Lung (tissue), 16 donors: ENCODE results near the gene MCOLN1. TPM values are rescaled to one million over a fixed set of nuclear protein-coding genes. Genes with fewer than 3 reads are reported as not detected.

Experiments
- ATAC-seq: fragments of 200-7000 bp; cut with Tn5 transposase; one replicate; pipeline ENCODE4 v1.9.1; 2020; ENCODE audit warnings: moderate number of reproducible peaks; ENCODE audit not compliant: insufficient read depth, low FRiP score
- DNase-seq, 3 donors: peaks; one replicate each; pipeline ENCODE4 v3.0.0-alpha.2; 2013 to 2017
- H3K27ac ChIP-seq, 2 donors: one replicate each; pipeline ENCODE4 v1.5.1; 2013; ENCODE audit warnings: mild to moderate bottlenecking in 2 of 2, moderate library complexity in 2 of 2, control low read depth in 1 of 2, inconsistent platforms in 1 of 2, low read depth in 1 of 2, low read length in 1 of 2
- H3K27me3 ChIP-seq, 3 donors: one replicate each; pipeline ENCODE4 v1.5.1; 2013; ENCODE audit warnings: low read length in 2 of 3; ENCODE audit not compliant: control insufficient read depth in 3 of 3, insufficient read depth in 3 of 3
- H3K36me3 ChIP-seq, 4 donors: one replicate each; pipeline ENCODE4 v1.5.1; 2013; ENCODE audit warnings: low read length in 4 of 4, mild to moderate bottlenecking in 1 of 4, moderate library complexity in 1 of 4; ENCODE audit not compliant: control insufficient read depth in 4 of 4, insufficient read depth in 4 of 4
- H3K4me1 ChIP-seq, 5 donors: one replicate each; pipeline ENCODE4 v1.5.1; 2013; ENCODE audit warnings: low read length in 5 of 5, mild to moderate bottlenecking in 2 of 5, moderate library complexity in 1 of 5; ENCODE audit not compliant: control insufficient read depth in 5 of 5, insufficient read depth in 5 of 5
- H3K4me3 ChIP-seq: one replicate; pipeline ENCODE4 v1.5.1; 2013; ENCODE audit warnings: mild to moderate bottlenecking, control low read depth, moderate library complexity
- H3K9ac ChIP-seq, 2 donors: one replicate each; pipeline ENCODE4 v1.5.1; 2013; ENCODE audit warnings: low read length in 2 of 2, control low read depth in 1 of 2; ENCODE audit not compliant: insufficient read depth in 1 of 2
- H3K9me3 ChIP-seq, 4 donors: one replicate each; pipeline ENCODE4 v1.5.1; 2013; ENCODE audit warnings: low read length in 3 of 4, mild to moderate bottlenecking in 1 of 4, moderate library complexity in 1 of 4; ENCODE audit not compliant: control insufficient read depth in 4 of 4, insufficient read depth in 3 of 4
- CTCF ChIP-seq: IDR thresholded peaks from 2 replicates; pipeline ENCODE4 v1.5.1; 2012; ENCODE audit warnings: mild to moderate bottlenecking; ENCODE audit errors: control extremely low read depth, extremely low read depth
- WGBS, 2 donors: extraction: QIAGEN DNeasy Blood & Tissue Kit; methylation state at CpG; one replicate each; pipeline ENCODE4 v1.1.7; 2013; 5-methylcytosine and 5-hydroxymethylcytosine counted together
- long read RNA-seq, 5 donors: transcript quantifications; one replicate each; lab custom pipeline, GENCODE V29; 2026
- polyA plus RNA-seq, 2 donors: library from polyadenylated mRNA; stranded (reverse); fragments of 200-250 nt; gene quantifications; one replicate each; pipeline ENCODE4 v1.2.1, GENCODE V29; 2013
- total RNA-seq, 2 donors: library from RNA; depleted of rRNA in 1 of 2; stranded (reverse); fragments of >200 nt in 1 of 2; gene quantifications; one replicate each; pipeline ENCODE4 v1.2.1, GENCODE V29; 2014 to 2021
- donor health status: control.
- donor health status: control.
- donor health status: Bipolar disorder and iron deficiency.
- donor health status: healthy.
- donor health status: DM: yes; HTN: yes; CAD: no.

Gene MCOLN1
- total RNA-seq (10 to 100 TPM; 11.6 to 65.3 TPM), polyA plus RNA-seq (10 to 100 TPM; 54.4 to 68.1 TPM)
- long read RNA-seq, donor 1, partial matches to known transcripts = 0 of 2 reads
- long read RNA-seq, donor 1, other reads (novel, unspliced or antisense) = 0 of 2 reads
- long read RNA-seq, donor 2, partial matches to known transcripts = 0 of 3 reads
- long read RNA-seq, donor 2, other reads (novel, unspliced or antisense) = 0 of 3 reads
- long read RNA-seq, donor 3, partial matches to known transcripts = 0 of 2 reads
- long read RNA-seq, donor 3, other reads (novel, unspliced or antisense) = 0 of 2 reads
- long read RNA-seq, donor 4, partial matches to known transcripts = 0 of 2 reads
- long read RNA-seq, donor 4, other reads (novel, unspliced or antisense) = 0 of 2 reads
- long read RNA-seq, donor 5, partial matches to known transcripts = 6 of 14 reads
- long read RNA-seq, donor 5, other reads (novel, unspliced or antisense) = 0 of 14 reads

- H3K4me3 ChIP-seq = peak within 1 kb of the TSS; percentile 75
- H3K9me3 ChIP-seq = no peaks in the 10 kb centered on the region
- WGBS, 2 donors = 1% methylated on average over 50 to 65 of the region's 65 CpGs
- no peaks in the 10 kb centered on the region for H3K27me3 ChIP-seq
- H3K27ac ChIP-seq = peak within 1 kb of the TSS; percentile 7 to 34
- DNase-seq = peak; percentile 98 to 99 (median 99)
- ATAC-seq = peak; percentile 92
- peaks cover 5 to 32% (median 9%) of the 10 kb centered on the region in 4 donors for H3K36me3 ChIP-seq
- peaks cover 0 to 16% (median 0%) of the 10 kb centered on the region in 5 donors for H3K4me1 ChIP-seq
- H3K9ac ChIP-seq = peak within 1 kb of the TSS in 1 of 2 donors; percentile 53
- TF ChIP-seq CTCF = peak; percentile 41
Observed at GRCh38 chr19:7522072-7522922, at the start of gene MCOLN1. MCOLN1 (plus strand) TSS chr19:7522624; CDS start chr19:7522751, 127 bp downstream.

DNA sequence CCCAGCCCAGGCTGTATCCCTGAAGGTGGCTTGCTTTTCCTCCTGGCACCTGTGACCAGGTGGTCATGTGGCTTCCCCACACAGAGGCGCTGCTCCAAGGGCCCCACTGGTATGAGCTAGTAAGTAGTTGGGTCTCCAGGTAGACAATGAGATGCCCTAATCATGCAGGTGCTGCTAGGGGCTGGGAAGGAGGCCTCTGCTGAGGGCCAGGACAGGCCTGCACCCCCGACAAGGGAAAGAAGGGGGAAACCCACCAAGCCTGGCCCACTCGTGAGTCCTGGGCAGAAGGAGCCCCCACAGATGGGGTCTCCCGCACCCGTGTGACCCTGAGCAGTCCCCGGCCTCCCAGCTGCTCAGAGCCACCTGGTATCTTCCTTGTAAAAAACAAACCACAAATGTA, 46.8 kb upstream of the MCOLN1 start:
- TF ChIP-seq CTCF = no peak
- peaks cover 0 to 17% (median under 1%) of the 10 kb centered on the region in 4 donors for H3K36me3 ChIP-seq
- 94 to 97% methylated on average over 5 to 6 of the region's 6 CpGs for WGBS, 2 donors
- DNase-seq (no peak), ATAC-seq (no peak)
- no peaks in the 10 kb centered on the region for H3K9me3 ChIP-seq
- no peak overlapping the region for H3K9ac ChIP-seq
- peaks cover 0 to 6% (median 0%) of the 10 kb centered on the region in 5 donors for H3K4me1 ChIP-seq
- H3K4me3 ChIP-seq = no peak overlapping the region
- no peak overlapping the region for H3K27ac ChIP-seq
- H3K27me3 ChIP-seq = no peaks in the 10 kb centered on the region

DNA sequence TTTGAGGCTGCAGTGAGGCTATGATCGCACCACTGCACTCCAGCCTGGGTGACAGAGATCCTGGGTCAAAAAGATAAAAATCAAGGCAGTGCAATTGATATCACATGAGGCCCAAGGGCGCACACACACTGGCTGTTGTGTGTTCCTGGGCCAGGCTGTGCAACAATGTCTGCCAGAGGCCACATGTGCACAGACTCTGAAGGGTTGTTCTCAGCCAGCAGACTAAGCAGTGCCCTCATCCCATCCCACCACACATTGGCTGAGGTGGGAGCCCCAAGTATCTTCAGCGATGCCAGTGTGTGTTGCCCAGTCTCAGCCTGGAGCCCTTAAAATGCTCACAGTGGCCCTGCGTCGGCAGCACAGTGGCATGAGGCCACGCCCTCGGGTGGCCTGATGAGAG, 46.2 kb upstream of the MCOLN1 start:
- Histone ChIP-seq H3K27ac (no peak overlapping the region), H3K36me3 (peaks cover 0 to 11% (median 0%) of the 10 kb centered on the region in 4 donors), H3K9ac (no peak overlapping the region), H3K4me1 (peaks cover 0 to 6% (median 0%) of the 10 kb centered on the region in 5 donors), H3K27me3 (no peaks in the 10 kb centered on the region), H3K9me3 (no peaks in the 10 kb centered on the region), H3K4me3 (no peak overlapping the region)
- WGBS, 2 donors = 81% methylated on average over 7 of the region's 7 CpGs
- no peak for TF ChIP-seq CTCF
- no peak for ATAC-seq
- no peak for DNase-seq
